B cell (primary cell): ENCODE measurements around the gene ANKDD1A.

Experiments used
- EZH2 ChIP-seq: IDR thresholded peaks from 2 replicates; pipeline ENCODE4 v1.6.1; 2012; ENCODE audit warnings: borderline replicate concordance, low read depth, mild to moderate bottlenecking, moderate library complexity, low read length; ENCODE audit not compliant: insufficient read depth, poor library complexity, severe bottlenecking
- TF ChIP-seq, protein P1 (sequence below): fragments of 200-600 bp; IDR thresholded peaks from one replicate; pipeline ENCODE4 v1.8.0; 2022; ENCODE audit warnings: antibody characterized with exemption, mild to moderate bottlenecking

DNA sequence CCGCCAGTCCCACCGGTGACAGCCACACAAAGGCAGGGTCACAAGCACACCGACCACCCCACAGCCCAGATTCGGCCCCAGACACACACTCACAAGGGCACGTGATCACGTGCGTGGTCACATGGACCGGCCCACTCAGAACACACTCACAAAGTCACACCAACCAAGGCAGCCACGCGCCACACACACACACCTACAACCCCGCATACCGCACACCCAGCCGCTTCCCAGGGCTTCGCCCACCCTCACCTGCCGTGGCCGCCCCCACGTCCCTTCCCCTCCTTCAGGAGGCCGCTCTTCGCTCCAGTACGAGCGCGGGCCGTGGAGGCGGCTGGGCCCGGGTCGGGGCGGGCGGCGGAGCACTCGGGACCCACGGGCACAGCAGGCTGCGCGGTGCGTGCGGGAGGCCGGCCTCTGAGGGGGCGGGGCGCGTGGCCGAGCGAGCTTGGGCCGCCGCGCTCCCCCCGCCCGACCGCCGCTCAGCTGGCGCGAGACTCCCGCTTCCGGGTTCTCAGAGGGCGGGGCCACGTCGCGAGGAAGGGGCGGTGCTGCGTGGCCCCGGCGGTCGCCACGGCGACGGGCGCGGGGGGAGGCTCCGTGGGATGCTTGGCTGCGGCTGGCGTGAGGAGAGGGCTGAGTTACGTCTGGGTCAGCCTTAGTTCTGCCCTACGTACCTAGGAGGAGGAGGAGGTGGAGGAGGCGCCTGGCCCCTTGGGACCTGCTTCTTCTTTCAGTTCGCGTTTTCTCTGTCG is 77.9 kb downstream of the ANKDD1A start, which contains the start of gene SPG21:
- TF ChIP-seq, protein P1, sequence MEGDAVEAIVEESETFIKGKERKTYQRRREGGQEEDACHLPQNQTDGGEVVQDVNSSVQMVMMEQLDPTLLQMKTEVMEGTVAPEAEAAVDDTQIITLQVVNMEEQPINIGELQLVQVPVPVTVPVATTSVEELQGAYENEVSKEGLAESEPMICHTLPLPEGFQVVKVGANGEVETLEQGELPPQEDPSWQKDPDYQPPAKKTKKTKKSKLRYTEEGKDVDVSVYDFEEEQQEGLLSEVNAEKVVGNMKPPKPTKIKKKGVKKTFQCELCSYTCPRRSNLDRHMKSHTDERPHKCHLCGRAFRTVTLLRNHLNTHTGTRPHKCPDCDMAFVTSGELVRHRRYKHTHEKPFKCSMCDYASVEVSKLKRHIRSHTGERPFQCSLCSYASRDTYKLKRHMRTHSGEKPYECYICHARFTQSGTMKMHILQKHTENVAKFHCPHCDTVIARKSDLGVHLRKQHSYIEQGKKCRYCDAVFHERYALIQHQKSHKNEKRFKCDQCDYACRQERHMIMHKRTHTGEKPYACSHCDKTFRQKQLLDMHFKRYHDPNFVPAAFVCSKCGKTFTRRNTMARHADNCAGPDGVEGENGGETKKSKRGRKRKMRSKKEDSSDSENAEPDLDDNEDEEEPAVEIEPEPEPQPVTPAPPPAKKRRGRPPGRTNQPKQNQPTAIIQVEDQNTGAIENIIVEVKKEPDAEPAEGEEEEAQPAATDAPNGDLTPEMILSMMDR = no peak
- TF ChIP-seq EZH2 = no peak
